ENCODE data around the gene DUSP8.

- TF ChIP-seq POLR2A (IDR thresholded peaks at IDR 0.05; ENCODE audit: low read depth, low read length) (no peak), POLR2AphosphoS5 (IDR thresholded peaks at IDR 0.05; ENCODE audit: low read depth, low read length) (no peak), TAF1 (IDR thresholded peaks at IDR 0.05; ENCODE audit: borderline replicate concordance, low read depth, low read length) (no peak)
Measured at GRCh38 chr11:1600626-1601025, 28.6 kb upstream of the DUSP8 start.

Data from GM12892 (cell line).